NAMALWA (cell line): ENCODE results near the gene SCOC.
A peak's percentile ranks its signal among the peaks of the same experiment; 100 is the strongest.

Experiments used
- DNase-seq: peaks from one replicate; pipeline ENCODE4 v3.0.0-alpha.2; 2015; ENCODE audit warnings: low spot score

Gene SCOC

GRCh38 chr4:140373328-140374129 is at the start of gene SCOC:
TSS of gene SCOC (plus strand) at chr4:140373646. CDS start at chr4:140379171, 5,525 bp downstream.
- DNase-seq: peak; percentile 96

GRCh38 chr4:140326395-140326993 is 47.0 kb upstream of the SCOC start:
- DNase-seq: peak; percentile 54

- peak; percentile 62 for DNase-seq
Measured at GRCh38 chr4:140330311-140330900, 43.0 kb upstream of the SCOC start.

- no peak for DNase-seq
Measured at GRCh38 chr4:140331245-140331644, 42.2 kb upstream of the SCOC start.

GRCh38 chr4:140331876-140332275 is 41.6 kb upstream of the SCOC start:
- DNase-seq: no peak

- DNase-seq: no peak
Measured at GRCh38 chr4:140332734-140333133, 40.7 kb upstream of the SCOC start.

- no peak for DNase-seq
Measured at GRCh38 chr4:140333523-140333922, 39.9 kb upstream of the SCOC start.

- DNase-seq: no peak
Measured at GRCh38 chr4:140335076-140335475, 38.4 kb upstream of the SCOC start.

- no peak for DNase-seq
Measured at GRCh38 chr4:140336730-140337129, 36.7 kb upstream of the SCOC start.

GRCh38 chr4:140342620-140343019 is 30.8 kb upstream of the SCOC start:
- DNase-seq: no peak

GRCh38 chr4:140343303-140343702 is 30.1 kb upstream of the SCOC start:
- DNase-seq: no peak

- DNase-seq: no peak
Measured at GRCh38 chr4:140344101-140344500, 29.3 kb upstream of the SCOC start.

GRCh38 chr4:140344621-140345020 is 28.8 kb upstream of the SCOC start:
- no peak for DNase-seq

GRCh38 chr4:140346136-140346535 is 27.3 kb upstream of the SCOC start:
- DNase-seq: no peak

- no peak for DNase-seq
Measured at GRCh38 chr4:140349816-140350215, 23.6 kb upstream of the SCOC start.

GRCh38 chr4:140351093-140352075 is 22.1 kb upstream of the SCOC start:
- DNase-seq: no peak

- DNase-seq: no peak
Measured at GRCh38 chr4:140353786-140354185, 19.7 kb upstream of the SCOC start.

- DNase-seq: no peak
Measured at GRCh38 chr4:140355288-140355687, 18.2 kb upstream of the SCOC start.

- no peak for DNase-seq
Measured at GRCh38 chr4:140357868-140358267, 15.6 kb upstream of the SCOC start.

- DNase-seq: no peak
Measured at GRCh38 chr4:140358281-140358680, 15.2 kb upstream of the SCOC start.

- peak; percentile 91 for DNase-seq
Measured at GRCh38 chr4:140359562-140360427, 13.7 kb upstream of the SCOC start.
